KG1 (cell line): ENCODE results near the gene PPP6R1.

ENCODE experiments used
- DNase-seq: peaks from one replicate; lab custom pipeline; 2025; lab: John Stamatoyannopoulos, UW

PPP6R1 gene

GRCh38 chr19:55244004-55244680, 14.7 kb downstream of the PPP6R1 start:
- no peak for DNase-seq

GRCh38 chr19:55242517-55242916, 16.3 kb downstream of the PPP6R1 start:
- DNase-seq, result no peak

- DNase-seq, result no peak
These were observed 16.8 kb downstream of the PPP6R1 start for GRCh38 chr19:55241935-55242464.

GRCh38 chr19:55241143-55241934, 17.5 kb downstream of the PPP6R1 start:
- no peak for DNase-seq

GRCh38 chr19:55240713-55241020, 18.1 kb downstream of the PPP6R1 start:
- DNase-seq, result no peak

- DNase-seq, result no peak
These were observed 19.8 kb downstream of the PPP6R1 start for GRCh38 chr19:55239004-55239403.

GRCh38 chr19:55238030-55238429, 20.8 kb downstream of the PPP6R1 start:
- no peak for DNase-seq

GRCh38 chr19:55232986-55233385, 25.8 kb downstream of the PPP6R1 start:
- DNase-seq, result no peak

GRCh38 chr19:55232286-55232602, 26.6 kb downstream of the PPP6R1 start:
- DNase-seq, result no peak

GRCh38 chr19:55231391-55232285, 27.2 kb downstream of the PPP6R1 start:
- DNase-seq, result no peak

GRCh38 chr19:55230780-55231179, 28.0 kb downstream of the PPP6R1 start:
- no peak for DNase-seq

GRCh38 chr19:55230329-55230728, 28.5 kb downstream of the PPP6R1 start:
- DNase-seq, result no peak

GRCh38 chr19:55229789-55230182, 29.0 kb downstream of the PPP6R1 start:
- no peak for DNase-seq

GRCh38 chr19:55229145-55229788, 29.6 kb downstream of the PPP6R1 start:
- DNase-seq, result no peak

- DNase-seq, result no peak
These were observed 30.3 kb downstream of the PPP6R1 start, which contains the start of gene TMEM86B for GRCh38 chr19:55228403-55229031. Gene TMEM86B, minus strand, starts transcription at chr19:55228763. Its CDS starts 22 bp downstream, at chr19:55228741.

GRCh38 chr19:55228015-55228391, 30.8 kb downstream of the PPP6R1 start:
- no peak for DNase-seq

GRCh38 chr19:55227241-55228014, 31.4 kb downstream of the PPP6R1 start:
- no peak for DNase-seq

- no peak for DNase-seq
These were observed 32.0 kb downstream of the PPP6R1 start for GRCh38 chr19:55226788-55227187.

- DNase-seq, result no peak
These were observed 32.5 kb downstream of the PPP6R1 start for GRCh38 chr19:55226273-55226672.

- no peak for DNase-seq
These were observed 33.3 kb downstream of the PPP6R1 start for GRCh38 chr19:55225415-55225958.
